Neural progenitor cell (in vitro differentiated cells): ENCODE measurements around the gene PPP1R36. TPM values are rescaled to one million over a fixed set of nuclear protein-coding genes. Genes with fewer than 3 reads are reported as not detected.
"Not testable (repeated sequence)": the region's sequence is repeated elsewhere in the genome, so short reads cannot be mapped to it uniquely, and the experiment has no call there.

Source experiments
- DNase-seq: peaks from one replicate; pipeline ENCODE4 v3.0.0-alpha.2; 2016; ENCODE audit warnings: low spot score
- H2AFZ ChIP-seq: fragments of 200-600 bp; sonication (generic); replicated peaks from 2 replicates; pipeline ENCODE4 v1.6.1; 2016; ENCODE audit warnings: antibody characterized with exemption
- H3F3A ChIP-seq: fragments of 200-600 bp; sonication (generic); 2 replicates; pipeline ENCODE4 v1.6.1; 2016; ENCODE audit warnings: antibody characterized with exemption, low read depth
- H3K27ac ChIP-seq: fragments of 200-600 bp; sonication (generic); 2 replicates; pipeline ENCODE4 v1.5.1; 2016; ENCODE audit warnings: mild to moderate bottlenecking
- H3K27me3 ChIP-seq: fragments of 200-600 bp; sonication (generic); 2 replicates; pipeline ENCODE4 v1.6.1; 2016; ENCODE audit warnings: mild to moderate bottlenecking, moderate library complexity
- H3K36me3 ChIP-seq: fragments of 200-600 bp; sonication (generic); 2 replicates; pipeline ENCODE4 v1.5.1; 2016
- H3K4me1 ChIP-seq: fragments of 200-600 bp; sonication (generic); 2 replicates; pipeline ENCODE4 v1.6.1; 2016; ENCODE audit warnings: mixed run types
- H3K4me2 ChIP-seq: fragments of 200-600 bp; sonication (generic); 2 replicates; pipeline ENCODE4 v1.6.1; 2016
- H3K4me3 ChIP-seq: fragments of 200-600 bp; sonication (generic); 2 replicates; pipeline ENCODE4 v1.5.1; 2016
- H3K79me2 ChIP-seq: fragments of 200-600 bp; sonication (generic); 2 replicates; pipeline ENCODE4 v1.6.1; 2016; ENCODE audit warnings: low read depth
- H3K9ac ChIP-seq: fragments of 200-600 bp; sonication (generic); 2 replicates; pipeline ENCODE4 v1.6.1; 2016
- H3K9me3 ChIP-seq: fragments of 200-600 bp; sonication (generic); 2 replicates; pipeline ENCODE4 v1.5.1; 2016; ENCODE audit warnings: low read depth
- H4K20me1 ChIP-seq: fragments of 200-600 bp; sonication (generic); 2 replicates; pipeline ENCODE4 v1.6.1; 2016; ENCODE audit warnings: low read depth
- H3K27ac Mint-ChIP-seq: 3 replicates; pipeline ENCODE4 v1.8.0; 2021; ENCODE audit warnings: mixed read lengths
- H3K27me3 Mint-ChIP-seq: 2 replicates; pipeline ENCODE4 v1.8.0; 2022; ENCODE audit warnings: low read depth, mild to moderate bottlenecking, inconsistent platforms, moderate library complexity, mixed read lengths; ENCODE audit not compliant: insufficient read depth
- H3K36me3 Mint-ChIP-seq: 3 replicates; pipeline ENCODE4 v1.8.0; 2021; ENCODE audit warnings: mixed read lengths
- H3K4me1 Mint-ChIP-seq: 3 replicates; pipeline ENCODE4 v1.8.0; 2021; ENCODE audit warnings: mixed read lengths
- H3K4me3 Mint-ChIP-seq: 3 replicates; pipeline ENCODE4 v1.8.0; 2021; ENCODE audit warnings: mild to moderate bottlenecking, moderate library complexity, mixed read lengths
- H3K9me3 Mint-ChIP-seq: 3 replicates; pipeline ENCODE4 v1.8.0; 2020; ENCODE audit warnings: mixed read lengths
- CTCF ChIP-seq: fragments of 200-600 bp; sonication (generic); IDR thresholded peaks from 2 replicates; pipeline ENCODE4 v1.5.1; 2017; ENCODE audit warnings: antibody characterized with exemption, mild to moderate bottlenecking
- EZH2 ChIP-seq: fragments of 200-600 bp; sonication (generic); IDR thresholded peaks from 2 replicates; pipeline ENCODE4 v1.6.1; 2017; ENCODE audit warnings: antibody characterized with exemption, mild to moderate bottlenecking, moderate library complexity
- EZH2phosphoT487 ChIP-seq: fragments of 200-600 bp; sonication (generic); IDR thresholded peaks from 2 replicates; pipeline ENCODE4 v1.6.1; 2017; ENCODE audit warnings: antibody characterized with exemption
- total RNA-seq: library from RNA; depleted of rRNA; stranded (reverse); fragments of >200 nt; gene quantifications from 2 replicates; pipeline ENCODE4 v1.2.3, GENCODE V29; 2015; ENCODE audit warnings: low replicate concordance

The PPP1R36 gene
- total RNA-seq, 1 donor from 2014 or later: not detected

GRCh38 chr14:64628940-64629408 is 79.2 kb downstream of the PPP1R36 start:
- no peaks in the 10 kb centered on the region for H3K27me3 ChIP-seq
- Mint-ChIP-seq H3K9me3 (no peaks in the 10 kb centered on the region), H3K27me3 (peaks cover 7% of the 10 kb centered on the region), H3K4me3 (no peak overlapping the region), H3K36me3 (no peaks in the 10 kb centered on the region), H3K4me1 (peaks cover 8% of the 10 kb centered on the region), H3K27ac (no peak overlapping the region)
- peaks cover 2% of the 10 kb centered on the region for H3K4me1 ChIP-seq
- no peak for DNase-seq
- no peak for TF ChIP-seq EZH2
- TF ChIP-seq CTCF: no peak
- no peak for TF ChIP-seq EZH2phosphoT487
- no peak overlapping the region for H3K4me2 ChIP-seq
- H3K9ac ChIP-seq: no peak overlapping the region
- H4K20me1 ChIP-seq: no peaks in the 10 kb centered on the region
- no peak overlapping the region for H3K4me3 ChIP-seq
- no peak overlapping the region for H3K27ac ChIP-seq
- H3F3A ChIP-seq: peaks cover 2% of the 10 kb centered on the region
- H2AFZ ChIP-seq: no peak overlapping the region
- no peaks in the 10 kb centered on the region for H3K9me3 ChIP-seq
- H3K79me2 ChIP-seq: no peaks in the 10 kb centered on the region
- H3K36me3 ChIP-seq: no peaks in the 10 kb centered on the region

- no peaks in the 10 kb centered on the region for H3K9me3 ChIP-seq
- peaks cover 4% of the 10 kb centered on the region for H3K4me1 Mint-ChIP-seq
- DNase-seq: no peak
- H3K27ac Mint-ChIP-seq: no peak overlapping the region
- no peaks in the 10 kb centered on the region for H3K9me3 Mint-ChIP-seq
- TF ChIP-seq CTCF: no peak
- TF ChIP-seq EZH2: no peak
- no peak for TF ChIP-seq EZH2phosphoT487
- no peaks in the 10 kb centered on the region for H3K27me3 ChIP-seq
- no peaks in the 10 kb centered on the region for H3K79me2 ChIP-seq
- no peaks in the 10 kb centered on the region for H3K36me3 ChIP-seq
- H3K4me3 ChIP-seq: no peak overlapping the region
- H3K4me3 Mint-ChIP-seq: no peak overlapping the region
- H3K27me3 Mint-ChIP-seq: peaks cover 2% of the 10 kb centered on the region
- no peak overlapping the region for H3K9ac ChIP-seq
- H3K36me3 Mint-ChIP-seq: no peaks in the 10 kb centered on the region
- no peak overlapping the region for H3K27ac ChIP-seq
- no peak overlapping the region for H2AFZ ChIP-seq
- H3K4me2 ChIP-seq: no peak overlapping the region
- no peaks in the 10 kb centered on the region for H4K20me1 ChIP-seq
- H3K4me1 ChIP-seq: no peaks in the 10 kb centered on the region
- no peaks in the 10 kb centered on the region for H3F3A ChIP-seq
Observed at GRCh38 chr14:64630778-64631177, 81.0 kb downstream of the PPP1R36 start.

GRCh38 chr14:64631222-64631621 is 81.5 kb downstream of the PPP1R36 start:
- H3K4me3 ChIP-seq, H3K4me1 Mint-ChIP-seq, H3K36me3 Mint-ChIP-seq, H4K20me1 ChIP-seq, H3K9me3 ChIP-seq, H3K4me1 ChIP-seq, H3F3A ChIP-seq, H3K36me3 ChIP-seq, H3K27ac ChIP-seq, H3K27ac Mint-ChIP-seq, DNase-seq, H3K27me3 Mint-ChIP-seq, H3K9me3 Mint-ChIP-seq, H3K9ac ChIP-seq, H3K4me3 Mint-ChIP-seq, H3K27me3 ChIP-seq, H3K79me2 ChIP-seq, H3K4me2 ChIP-seq, H2AFZ ChIP-seq: not testable (repeated sequence)

- Histone ChIP-seq H3K27ac (no peak overlapping the region), H3K36me3 (no peaks in the 10 kb centered on the region), H3F3A (no peaks in the 10 kb centered on the region), H4K20me1 (no peaks in the 10 kb centered on the region), H3K4me3 (no peak overlapping the region), H3K9me3 (no peaks in the 10 kb centered on the region), H3K4me2 (no peak overlapping the region), H3K79me2 (no peaks in the 10 kb centered on the region), H3K4me1 (no peaks in the 10 kb centered on the region), H2AFZ (no peak overlapping the region), H3K9ac (no peak overlapping the region), H3K27me3 (no peaks in the 10 kb centered on the region)
- Mint-ChIP-seq H3K4me3 (no peak overlapping the region), H3K27ac (no peak overlapping the region), H3K36me3 (no peaks in the 10 kb centered on the region), H3K4me1 (peaks cover 4% of the 10 kb centered on the region), H3K9me3 (no peaks in the 10 kb centered on the region), H3K27me3 (peaks cover 8% of the 10 kb centered on the region)
- TF ChIP-seq EZH2: no peak
- TF ChIP-seq CTCF: no peak
- TF ChIP-seq EZH2phosphoT487: no peak
- DNase-seq: no peak
Observed at GRCh38 chr14:64632056-64632455, 82.3 kb downstream of the PPP1R36 start.
